Spleen (tissue), 3 donors: ENCODE data around the gene ZNF90.

Experiments used
- POLR2A ChIP-seq, 3 donors: fragments of 450-650 bp; IDR thresholded peaks; one replicate each; pipeline ENCODE4 v1.5.1; 2017; ENCODE audit warnings: antibody characterized with exemption in 3 of 3, mild to moderate bottlenecking in 1 of 3
- POLR2AphosphoS5 ChIP-seq, 3 donors: sonication (generic); formaldehyde crosslinking; IDR thresholded peaks; one replicate each; pipeline ENCODE4 v1.5.1; 2017; ENCODE audit warnings: antibody characterized with exemption in 3 of 3

- no peak for TF ChIP-seq POLR2A (IDR thresholded peaks at IDR 0.05)
- TF ChIP-seq POLR2AphosphoS5 (IDR thresholded peaks at IDR 0.05), result no peak
Measured at GRCh38 chr19:20070691-20071090, 7.1 kb upstream of the ZNF90 start.
